Progenitor cell of endocrine pancreas (in vitro differentiated cells): ENCODE measurements around the gene CCSER1. TPM values are rescaled to one million over a fixed set of nuclear protein-coding genes. Genes with fewer than 3 reads are reported as not detected.

ENCODE experiments used
- DNase-seq: peaks from one replicate; pipeline ENCODE4 v3.0.0; 2021; ENCODE audit warnings: low spot score; ENCODE audit not compliant: unreplicated experiment
- H3K27ac Mint-ChIP-seq: 2 replicates; pipeline ENCODE4 v1.8.0; 2021; ENCODE audit warnings: mild to moderate bottlenecking, moderate library complexity, mixed read lengths
- H3K27me3 Mint-ChIP-seq: 2 replicates; pipeline ENCODE4 v1.8.0; 2021; ENCODE audit warnings: mixed read lengths
- H3K36me3 Mint-ChIP-seq: 2 replicates; pipeline ENCODE4 v1.8.0; 2022; ENCODE audit warnings: mixed read lengths; ENCODE audit not compliant: insufficient read depth
- H3K4me1 Mint-ChIP-seq: 2 replicates; pipeline ENCODE4 v1.8.0; 2021; ENCODE audit warnings: low read depth, mixed read lengths
- H3K4me3 Mint-ChIP-seq: 2 replicates; pipeline ENCODE4 v1.8.0; 2021; ENCODE audit warnings: low read depth, mild to moderate bottlenecking, moderate library complexity, mixed read lengths
- H3K9me3 Mint-ChIP-seq: 2 replicates; pipeline ENCODE4 v1.8.0; 2021; ENCODE audit warnings: low read depth, mixed read lengths
- CTCF ChIP-seq: fragments of 200-600 bp; sonication (generic); IDR thresholded peaks from one replicate; pipeline ENCODE4 v1.5.0; 2021; ENCODE audit warnings: antibody characterized with exemption, mild to moderate bottlenecking; ENCODE audit not compliant: unreplicated experiment
- total RNA-seq: library from RNA; stranded (reverse); gene quantifications from 2 replicates; pipeline ENCODE4 v1.2.1, GENCODE V29; 2021

Gene CCSER1
- total RNA-seq, 1 donor from 2014 or later = 11.6 TPM

DNA sequence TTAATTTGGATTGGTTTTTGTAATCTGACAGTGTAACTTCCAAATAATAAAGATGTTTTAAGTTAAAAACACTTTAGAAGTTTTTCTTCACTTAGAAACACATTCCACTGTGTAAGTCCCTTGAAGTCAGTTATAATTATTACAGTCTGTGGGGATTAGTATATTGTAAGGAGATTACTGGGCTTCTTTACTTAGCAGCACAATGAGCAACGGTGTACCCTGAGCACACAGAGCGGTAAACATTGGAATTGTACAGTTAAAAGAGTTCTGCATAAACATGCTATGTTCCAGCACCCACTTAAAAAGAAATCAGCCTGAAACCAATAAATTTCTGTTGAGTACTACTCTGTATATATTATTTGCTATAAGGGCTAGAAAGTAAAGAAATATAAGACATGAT lies 44.3 kb downstream of the CCSER1 start:
- no peak for DNase-seq
- Mint-ChIP-seq H3K27ac (no peak overlapping the region), H3K4me1 (peaks cover 28% of the 10 kb centered on the region), H3K36me3 (peaks cover 5% of the 10 kb centered on the region), H3K9me3 (peaks cover 13% of the 10 kb centered on the region), H3K4me3 (no peak overlapping the region), H3K27me3 (no peaks in the 10 kb centered on the region)
- TF ChIP-seq CTCF = no peak

DNA sequence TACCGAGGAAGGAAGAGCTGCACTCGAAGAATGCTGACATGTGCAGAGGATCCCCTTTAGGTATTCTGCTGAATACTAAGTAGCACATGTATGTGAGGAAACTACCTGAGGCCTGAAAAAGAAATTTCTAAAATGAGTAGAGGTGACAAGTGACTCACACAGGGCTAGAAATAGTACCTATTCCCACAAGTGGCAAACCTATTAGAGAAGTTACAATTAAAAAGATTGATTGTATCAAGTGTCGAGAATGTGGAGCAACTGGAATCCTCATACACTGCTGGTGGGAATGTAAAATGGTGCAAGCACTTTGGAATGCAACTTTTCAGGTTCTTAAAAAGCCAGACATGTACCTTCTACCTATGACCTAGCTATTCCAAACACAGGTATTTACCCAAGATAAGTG lies 47.4 kb downstream of the CCSER1 start:
- Mint-ChIP-seq H3K36me3 (peaks cover 5% of the 10 kb centered on the region), H3K4me1 (peaks cover 28% of the 10 kb centered on the region), H3K27ac (peak overlapping the region; percentile 95), H3K9me3 (peaks cover 13% of the 10 kb centered on the region), H3K4me3 (no peak overlapping the region), H3K27me3 (no peaks in the 10 kb centered on the region)
- TF ChIP-seq CTCF = no peak
- no peak for DNase-seq

- DNase-seq = no peak
- Mint-ChIP-seq H3K4me1 (peaks cover 13% of the 10 kb centered on the region), H3K27me3 (no peaks in the 10 kb centered on the region), H3K36me3 (no peaks in the 10 kb centered on the region), H3K27ac (no peak overlapping the region), H3K9me3 (no peaks in the 10 kb centered on the region), H3K4me3 (no peak overlapping the region)
- no peak for TF ChIP-seq CTCF
Observed at GRCh38 chr4:90181644-90182043, 54.5 kb downstream of the CCSER1 start.

DNA sequence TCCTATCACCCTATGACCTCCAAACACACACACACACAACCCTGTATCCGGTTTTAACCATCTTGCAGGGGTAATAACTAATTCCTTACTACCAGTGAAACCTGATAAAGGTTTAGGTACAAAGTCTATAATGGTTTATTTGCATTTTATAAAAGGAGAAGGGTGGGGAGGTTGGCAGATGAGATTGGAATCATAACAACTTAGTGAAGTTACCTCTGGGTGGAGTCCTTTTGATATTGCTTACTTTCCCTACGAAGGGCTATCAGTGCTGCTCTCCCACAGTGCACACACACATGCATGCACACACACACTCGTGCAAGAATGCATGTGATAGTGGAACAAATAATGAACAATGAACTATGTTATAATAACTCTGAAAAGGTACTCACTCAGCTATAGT lies 56.1 kb downstream of the CCSER1 start:
- Mint-ChIP-seq H3K27me3 (no peaks in the 10 kb centered on the region), H3K27ac (no peak overlapping the region), H3K4me1 (peaks cover 14% of the 10 kb centered on the region), H3K9me3 (no peaks in the 10 kb centered on the region), H3K36me3 (no peaks in the 10 kb centered on the region), H3K4me3 (no peak overlapping the region)
- no peak for DNase-seq
- no peak for TF ChIP-seq CTCF

GRCh38 chr4:90184560-90184959 lies 57.4 kb downstream of the CCSER1 start:
- no peaks in the 10 kb centered on the region for H3K27me3 Mint-ChIP-seq
- no peak for TF ChIP-seq CTCF
- no peak overlapping the region for H3K27ac Mint-ChIP-seq
- DNase-seq = no peak
- peaks cover 14% of the 10 kb centered on the region for H3K4me1 Mint-ChIP-seq
- no peaks in the 10 kb centered on the region for H3K36me3 Mint-ChIP-seq
- H3K9me3 Mint-ChIP-seq = no peaks in the 10 kb centered on the region
- no peak overlapping the region for H3K4me3 Mint-ChIP-seq
